Mesenteric fat pad (tissue), 1 donor: Measurements from ENCODE around the gene TCF7L1. TPM values are rescaled to one million over a fixed set of nuclear protein-coding genes. Genes with fewer than 3 reads are reported as not detected.
"Not testable (repeated sequence)": the region's sequence is repeated elsewhere in the genome, so short reads cannot be mapped to it uniquely, and the experiment has no call there.

Experiments used
- DNase-seq: peaks from one replicate; pipeline ENCODE4 v3.0.0-alpha.2; 2020; ENCODE audit warnings: low spot score
- total RNA-seq: library from RNA; stranded (reverse); fragmentation: NEBNext Ultra II Directional; extraction: Animal tissue kit (Norgen Biotek cat#: 25700); gene quantifications from one replicate; pipeline ENCODE4 v1.2.1, GENCODE V29; 2021
- donor health status: DM: yes; HTN: yes; CAD: no.

Gene TCF7L1
- total RNA-seq, 1 donor from 2014 or later: 27.8 TPM

- no peak for DNase-seq
Observed at GRCh38 chr2:85181134-85181631, 48.0 kb downstream of the TCF7L1 start.

- DNase-seq: no peak
Observed at GRCh38 chr2:85181844-85182456, 48.8 kb downstream of the TCF7L1 start.

- DNase-seq: no peak
Observed at GRCh38 chr2:85183076-85183475, 49.9 kb downstream of the TCF7L1 start.

- no peak for DNase-seq
Observed at GRCh38 chr2:85183479-85183878, 50.3 kb downstream of the TCF7L1 start.

- DNase-seq: no peak
Observed at GRCh38 chr2:85184231-85184630, 51.0 kb downstream of the TCF7L1 start.

- no peak for DNase-seq
Observed at GRCh38 chr2:85184990-85185389, 51.8 kb downstream of the TCF7L1 start.

GRCh38 chr2:85185431-85185940 is 52.3 kb downstream of the TCF7L1 start:
- DNase-seq: no peak

DNA sequence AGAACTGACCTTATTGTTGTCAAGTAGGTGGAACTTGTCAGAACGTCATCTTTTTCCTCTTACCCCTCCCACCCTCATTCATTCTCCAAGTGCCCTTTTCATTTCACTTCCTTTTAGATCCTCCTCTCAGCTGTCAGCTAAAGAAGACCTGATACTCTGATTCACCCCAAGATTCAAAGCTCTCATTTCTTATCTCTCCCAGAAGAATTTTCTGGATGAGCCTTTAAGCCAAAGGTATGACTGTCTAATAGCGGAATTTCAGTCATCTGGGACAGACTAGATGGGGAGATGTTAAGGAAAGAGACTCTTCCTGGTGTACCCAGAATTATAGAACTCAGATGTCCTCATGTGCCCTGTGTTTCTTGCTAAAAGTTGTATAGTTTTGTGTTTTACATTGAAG is 53.9 kb downstream of the TCF7L1 start:
- no peak for DNase-seq

DNA sequence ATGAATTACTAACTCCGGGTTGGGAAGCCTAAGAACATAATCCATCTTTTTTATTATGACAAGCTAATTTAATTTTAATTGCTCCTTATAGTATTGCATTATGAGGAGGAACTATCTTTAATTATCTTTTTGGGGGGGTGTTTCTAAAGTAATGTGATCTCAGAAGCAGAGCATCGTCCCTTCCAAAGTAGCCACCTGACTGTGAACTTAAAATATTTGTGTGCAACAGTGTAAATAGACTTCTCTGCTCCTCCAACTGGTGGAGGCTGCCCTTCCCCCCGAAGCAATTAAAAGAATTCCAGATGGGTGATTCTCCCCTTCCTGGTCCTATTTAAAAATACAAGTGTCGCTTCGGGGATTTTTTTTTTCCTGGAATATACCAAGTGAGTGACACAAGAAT is 55.7 kb downstream of the TCF7L1 start:
- no peak for DNase-seq

DNA sequence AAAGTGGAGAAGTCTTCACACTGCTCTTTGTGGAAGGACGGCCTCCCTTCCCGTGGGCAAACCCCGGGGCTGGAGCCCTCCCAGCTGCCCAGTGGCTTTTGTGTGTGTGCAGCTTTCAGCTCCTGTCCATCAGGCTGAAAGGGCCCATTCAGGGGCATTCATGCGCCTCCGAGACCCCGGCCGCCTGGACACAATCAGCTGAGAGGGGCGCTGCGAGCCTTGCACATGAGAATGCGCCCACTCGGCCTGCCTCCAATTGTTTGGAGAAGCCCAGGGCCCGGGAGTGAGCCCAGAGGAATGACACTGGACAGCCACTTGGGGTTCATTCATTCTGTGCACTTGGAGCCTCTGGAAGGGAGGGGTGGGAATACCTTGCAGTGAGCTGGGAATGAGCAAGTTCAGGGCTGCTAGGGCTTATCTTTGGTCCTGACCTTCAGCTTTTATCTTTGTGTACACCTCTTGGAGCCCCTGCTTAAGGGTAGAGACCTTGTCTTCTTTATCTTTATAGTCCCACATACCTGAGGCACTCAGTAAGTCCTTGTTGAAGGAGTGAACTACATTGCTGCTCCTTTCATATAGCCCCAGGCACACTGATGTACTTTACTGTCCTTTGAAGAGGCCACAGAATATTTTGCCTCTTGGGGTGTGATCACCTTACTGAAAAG is 56.5 kb downstream of the TCF7L1 start:
- peak; percentile 85 for DNase-seq

DNA sequence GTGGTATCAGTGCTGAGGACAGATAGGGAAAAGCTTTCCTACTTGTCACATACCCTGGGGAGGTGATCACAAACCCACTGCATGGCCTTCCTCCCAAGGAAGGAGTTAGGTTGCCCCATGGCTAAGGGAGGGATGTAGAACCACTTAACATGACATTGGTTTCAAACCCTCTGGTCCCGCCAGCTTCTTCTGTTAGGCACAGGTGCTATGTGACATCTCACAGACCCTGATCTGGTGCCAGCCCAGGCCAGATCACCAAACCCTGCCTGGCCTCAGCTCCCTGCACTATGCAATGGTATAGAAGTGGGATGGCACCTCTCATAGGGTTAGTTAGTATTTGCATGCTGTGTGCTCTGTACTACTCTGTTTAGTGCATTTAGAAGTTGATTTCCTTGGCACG is 58.0 kb downstream of the TCF7L1 start:
- DNase-seq: peak; percentile 60

DNA sequence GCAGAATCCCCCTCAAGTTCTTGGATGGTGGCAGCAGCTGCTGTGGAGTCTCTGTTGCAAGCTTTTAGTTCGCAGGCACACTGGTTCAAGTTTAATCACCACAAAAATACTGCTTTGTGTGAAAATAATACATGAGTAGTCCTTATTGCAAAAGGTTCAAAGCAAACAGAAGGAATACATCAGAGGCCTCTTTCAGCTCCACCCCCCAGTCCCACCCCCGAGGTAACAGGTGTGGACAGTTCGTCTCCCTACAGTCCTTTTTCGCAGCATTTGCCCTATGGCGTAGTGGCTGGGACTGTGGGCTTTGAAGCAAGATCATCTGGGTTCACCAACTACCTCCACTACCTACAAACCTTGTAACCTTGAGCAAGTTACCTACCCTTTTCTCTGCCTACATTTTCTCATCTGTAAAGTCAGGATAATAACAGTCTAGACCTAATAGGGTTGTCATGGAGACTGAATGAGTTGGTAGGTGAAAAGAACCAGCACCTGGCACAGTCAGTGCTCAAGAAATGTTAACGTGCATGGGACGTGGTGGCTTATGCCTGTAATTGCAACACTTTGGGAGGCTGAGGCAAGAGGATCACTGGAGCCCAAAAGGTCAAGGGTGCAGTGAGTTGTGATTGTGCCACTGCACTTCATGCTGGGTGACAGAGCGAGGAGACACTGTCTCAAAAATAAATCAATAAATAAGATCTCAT is 61.7 kb downstream of the TCF7L1 start:
- DNase-seq: peak; percentile 74

DNA sequence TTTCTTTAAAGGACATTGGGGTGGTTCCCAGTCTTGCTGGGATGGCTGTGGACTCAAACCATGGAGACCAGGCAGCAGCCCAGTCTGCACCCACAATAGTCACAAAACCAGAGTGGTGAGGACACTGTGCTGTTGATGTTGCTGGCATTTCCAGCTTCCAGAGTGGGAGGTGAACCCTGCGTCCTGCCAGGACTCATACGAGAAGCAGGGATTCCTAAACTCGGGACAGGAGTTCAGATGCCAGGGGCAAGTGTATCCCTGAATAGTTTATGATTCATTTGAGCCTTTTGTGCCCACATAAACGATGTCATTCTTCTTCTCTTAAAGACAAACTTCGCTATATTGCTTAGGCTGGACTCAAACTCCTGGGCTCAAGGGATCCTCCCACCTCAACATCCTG is 62.8 kb downstream of the TCF7L1 start:
- DNase-seq: peak; percentile 45

DNA sequence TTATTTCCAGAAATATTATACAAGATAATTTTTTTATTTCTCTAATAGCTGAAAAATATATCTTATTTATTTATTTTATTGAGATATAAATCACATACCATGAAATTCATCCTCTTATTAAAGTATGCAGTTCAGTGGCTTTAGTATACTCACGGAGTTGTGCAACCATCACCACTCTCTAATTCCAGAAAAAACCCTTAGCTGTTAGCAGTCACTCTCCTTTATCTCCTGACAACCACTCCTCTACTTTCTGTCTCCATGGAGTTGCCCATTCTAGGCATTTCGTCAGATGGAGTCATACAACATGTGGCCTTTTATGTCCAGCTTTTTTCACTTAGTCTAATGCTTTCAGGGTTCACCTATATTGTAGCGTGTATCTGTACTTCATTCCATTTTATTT is 66.5 kb downstream of the TCF7L1 start:
- no peak for DNase-seq

DNA sequence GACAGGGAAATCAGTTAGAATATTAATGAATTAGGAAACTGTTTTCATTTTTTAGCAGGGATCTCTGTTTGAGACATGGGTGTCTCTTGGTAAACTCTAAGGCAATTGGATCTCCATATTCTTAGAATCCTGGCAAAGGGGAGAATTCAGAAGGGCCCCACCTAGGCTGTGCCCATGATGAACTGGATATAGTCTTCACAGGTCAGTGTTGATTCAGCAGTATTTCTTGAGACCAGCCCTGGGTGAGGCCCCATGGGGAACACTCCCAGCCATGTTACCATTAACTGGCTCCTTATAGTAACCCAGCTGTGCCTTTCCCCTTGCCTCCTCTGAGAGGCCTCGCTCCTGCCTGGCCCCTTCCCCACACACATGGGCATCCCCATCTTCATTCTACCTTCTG is 76.7 kb downstream of the TCF7L1 start:
- no peak for DNase-seq

GRCh38 chr2:85210511-85210910 is 77.3 kb downstream of the TCF7L1 start:
- DNase-seq: no peak

- not testable (repeated sequence) for DNase-seq
Observed at GRCh38 chr2:85211606-85212005, 78.4 kb downstream of the TCF7L1 start.

GRCh38 chr2:85212841-85213240 is 79.6 kb downstream of the TCF7L1 start:
- DNase-seq: no peak

GRCh38 chr2:85213404-85213803 is 80.2 kb downstream of the TCF7L1 start:
- DNase-seq: no peak

DNA sequence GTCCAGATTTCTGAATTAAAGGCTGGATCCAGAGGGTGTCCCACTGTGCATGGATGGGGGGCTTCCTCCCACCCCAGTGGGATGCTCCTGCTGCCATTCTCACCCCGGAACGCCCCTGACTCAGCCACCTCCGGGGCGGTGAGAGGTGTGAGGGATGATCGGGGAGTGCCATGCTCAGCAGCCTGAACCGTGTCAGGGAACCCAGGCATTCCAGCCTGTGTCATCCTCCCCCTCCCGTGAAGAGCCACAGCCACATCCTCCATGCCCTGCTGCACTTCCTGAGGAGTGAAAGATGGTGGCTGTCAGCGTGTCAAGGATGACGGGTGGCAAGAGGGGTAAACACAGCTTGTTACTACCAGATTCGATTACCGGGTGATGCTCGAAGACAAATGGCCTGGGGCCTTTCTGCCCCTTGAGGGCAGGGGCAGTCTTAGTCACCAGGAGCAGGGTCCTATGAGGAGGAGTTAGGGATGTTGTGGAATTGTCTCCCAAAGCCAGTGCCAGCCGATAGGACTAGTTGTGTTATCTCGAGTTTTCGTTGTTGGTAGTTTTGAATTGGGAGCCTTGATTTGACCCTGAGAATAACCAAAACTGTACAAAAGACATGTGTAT is 80.8 kb downstream of the TCF7L1 start:
- DNase-seq: no peak

GRCh38 chr2:85215081-85215447 is 81.9 kb downstream of the TCF7L1 start:
- DNase-seq: no peak
